Spleen (tissue), 7 donors: ENCODE measurements around the gene HMCN2.

ENCODE experiments used
- POLR2A ChIP-seq, 3 donors: fragments of 450-650 bp; IDR thresholded peaks; one replicate each; pipeline ENCODE4 v1.5.1; 2017; ENCODE audit warnings: antibody characterized with exemption in 3 of 3, mild to moderate bottlenecking in 1 of 3
- TF ChIP-seq, protein P1 (sequence below), 11 experiments: fragments of 200-600 bp in 7 of 11; fragments of 450-650 bp in 4 of 11; sonication (generic) in 4 of 11; IDR thresholded peaks in 8 of 11; conservative IDR thresholded peaks in 3 of 11; 1 replicate in 7 of 11; 2 replicates in 4 of 11; pipeline versions ENCODE4 v1.4.0 to v1.8.0; 2016 to 2021; ENCODE audit warnings: antibody characterized with exemption in 11 of 11, inconsistent platforms in 4 of 11, mild to moderate bottlenecking in 1 of 11
- donor health status: DM: no; HTN: no; CAD: no; lungs with moderate emphysema.
- donor health status: DM: no; HTN: no; CAD: no.
- donor health status: DM: no; HTN: no; CAD: no.

DNA sequence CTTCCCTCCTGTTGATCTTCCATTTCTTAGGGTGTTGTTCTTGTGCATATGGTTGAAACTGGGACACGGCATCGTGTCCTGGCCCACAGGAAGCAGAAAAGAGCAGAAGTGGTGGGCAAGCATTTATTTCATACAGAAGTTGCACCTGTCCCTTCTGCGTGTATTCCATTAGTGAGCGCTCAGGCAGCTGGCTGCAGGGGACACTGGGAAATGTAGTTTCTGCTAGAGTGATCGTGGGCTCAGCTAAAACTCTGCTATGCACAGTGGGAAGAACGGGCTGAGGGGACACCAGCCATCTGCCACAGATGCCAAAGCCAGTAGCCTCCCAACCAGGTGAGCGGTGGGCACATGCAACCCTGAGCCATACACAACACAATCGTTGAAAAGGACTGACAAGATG, 121.8 kb downstream of the HMCN2 start:
- TF ChIP-seq, protein P1, sequence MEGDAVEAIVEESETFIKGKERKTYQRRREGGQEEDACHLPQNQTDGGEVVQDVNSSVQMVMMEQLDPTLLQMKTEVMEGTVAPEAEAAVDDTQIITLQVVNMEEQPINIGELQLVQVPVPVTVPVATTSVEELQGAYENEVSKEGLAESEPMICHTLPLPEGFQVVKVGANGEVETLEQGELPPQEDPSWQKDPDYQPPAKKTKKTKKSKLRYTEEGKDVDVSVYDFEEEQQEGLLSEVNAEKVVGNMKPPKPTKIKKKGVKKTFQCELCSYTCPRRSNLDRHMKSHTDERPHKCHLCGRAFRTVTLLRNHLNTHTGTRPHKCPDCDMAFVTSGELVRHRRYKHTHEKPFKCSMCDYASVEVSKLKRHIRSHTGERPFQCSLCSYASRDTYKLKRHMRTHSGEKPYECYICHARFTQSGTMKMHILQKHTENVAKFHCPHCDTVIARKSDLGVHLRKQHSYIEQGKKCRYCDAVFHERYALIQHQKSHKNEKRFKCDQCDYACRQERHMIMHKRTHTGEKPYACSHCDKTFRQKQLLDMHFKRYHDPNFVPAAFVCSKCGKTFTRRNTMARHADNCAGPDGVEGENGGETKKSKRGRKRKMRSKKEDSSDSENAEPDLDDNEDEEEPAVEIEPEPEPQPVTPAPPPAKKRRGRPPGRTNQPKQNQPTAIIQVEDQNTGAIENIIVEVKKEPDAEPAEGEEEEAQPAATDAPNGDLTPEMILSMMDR (IDR thresholded peaks at IDR 0.05 in 8 of 11, conservative IDR thresholded peaks at IDR 0.05 in 3 of 11) = no peak
- no peak for TF ChIP-seq POLR2A (IDR thresholded peaks at IDR 0.05)
